GM18868 (cell line): ENCODE measurements around the gene RTP5.

Experiments used
- ATAC-seq: cut with Tn5 transposase; IDR thresholded peaks from one replicate; pipeline ENCODE4 v1.9.1; 2021; ENCODE audit warnings: mild to moderate bottlenecking, moderate library complexity; ENCODE audit not compliant: unreplicated experiment

RTP5 gene

DNA sequence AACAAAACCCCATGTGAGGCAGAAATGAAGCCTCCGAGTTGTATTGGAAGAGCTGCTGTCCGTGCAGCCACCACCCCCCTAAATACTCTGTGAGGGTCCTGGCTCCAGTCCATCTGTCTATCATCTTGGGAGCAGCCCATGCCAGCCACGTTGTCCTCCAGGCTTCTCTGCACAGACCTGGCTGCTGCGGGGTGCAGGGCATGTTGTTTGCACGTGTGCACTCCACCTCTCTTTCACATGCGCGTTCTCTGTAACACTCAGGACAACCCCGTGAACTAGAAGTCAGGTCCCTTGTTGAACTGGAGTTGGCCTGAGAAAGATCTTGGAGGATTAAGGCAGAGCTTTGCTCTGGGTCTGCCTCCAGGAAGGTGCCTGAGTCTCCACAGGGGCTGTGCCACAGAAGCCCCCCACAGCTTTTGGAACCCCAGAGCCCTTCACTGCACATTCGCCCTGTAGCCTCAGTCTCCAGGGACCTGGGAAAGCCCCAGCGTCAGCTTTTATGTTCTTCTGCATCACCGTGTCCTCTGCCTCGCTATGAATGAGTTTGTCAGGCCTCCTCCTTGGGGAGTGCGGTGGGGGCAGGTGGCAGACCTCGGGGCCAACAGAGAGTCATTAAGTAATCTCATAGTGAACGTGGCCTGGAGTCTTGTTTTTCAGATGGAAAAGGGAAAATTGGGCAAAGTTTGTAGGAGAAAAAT lies 16.6 kb downstream of the RTP5 start:
- ATAC-seq: no peak

DNA sequence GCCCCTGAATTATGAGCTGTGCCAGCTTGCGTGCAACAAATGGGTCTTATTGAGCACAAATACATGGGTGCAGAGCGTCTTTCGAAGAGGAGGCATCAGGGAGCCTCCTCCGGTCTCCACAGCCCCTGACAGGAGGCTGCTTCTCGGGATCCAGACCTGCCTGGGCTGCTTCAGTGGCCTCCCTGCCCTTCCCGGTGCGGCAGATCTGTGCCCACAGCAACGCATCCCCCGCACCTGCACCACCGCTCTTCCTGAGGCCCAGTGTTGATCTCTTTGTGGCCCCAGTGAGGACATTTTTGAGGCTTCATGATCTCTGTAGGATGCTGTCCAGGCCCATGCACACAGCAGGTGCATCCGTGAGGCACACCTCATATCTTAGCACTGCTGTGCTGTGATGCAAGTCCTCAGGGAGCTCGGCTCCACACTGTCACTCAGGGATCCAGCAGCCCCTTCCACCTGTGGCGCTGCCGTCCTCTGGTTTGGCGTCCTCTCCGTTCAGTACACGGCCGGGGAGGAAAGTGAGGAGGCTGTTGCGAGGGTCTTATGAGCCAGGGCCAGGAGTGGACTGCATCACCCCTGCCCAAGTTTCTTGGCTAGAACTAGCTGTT lies 17.4 kb downstream of the RTP5 start:
- no peak for ATAC-seq

DNA sequence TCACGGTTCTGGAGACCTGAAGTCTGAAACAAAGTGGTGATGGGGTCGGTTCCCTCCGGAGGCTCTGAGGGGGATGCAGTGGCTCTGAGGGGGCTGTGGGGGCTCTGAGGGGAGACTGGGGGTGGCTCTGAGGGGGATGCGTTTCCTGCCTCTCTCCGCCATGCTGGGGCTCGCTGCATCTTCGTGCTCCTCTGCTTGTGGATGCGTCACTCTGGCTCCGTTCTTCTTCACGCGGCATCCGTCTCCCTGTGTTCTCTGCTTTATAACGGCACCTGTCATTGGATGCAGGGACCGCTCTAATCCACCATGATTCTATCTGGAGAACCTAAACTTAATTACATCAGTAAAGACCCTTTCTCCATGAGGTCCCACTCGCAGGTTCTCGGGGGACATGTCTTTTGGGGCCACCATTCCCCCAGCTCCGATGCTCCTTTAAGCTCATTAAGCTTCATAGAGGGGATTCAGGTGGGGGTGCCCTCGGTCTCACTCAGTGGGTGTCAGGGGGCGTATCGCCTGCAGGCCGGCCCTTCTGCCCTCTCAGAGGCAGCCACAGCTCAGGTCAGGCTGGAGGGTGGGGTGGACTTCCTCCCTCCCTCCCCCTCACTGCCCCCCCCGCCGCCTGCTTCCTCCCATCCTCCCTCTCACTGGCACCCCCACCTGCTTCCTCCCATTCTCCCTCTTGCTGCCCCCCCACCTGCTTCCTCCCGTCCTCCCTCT lies 18.4 kb downstream of the RTP5 start:
- ATAC-seq: no peak

DNA sequence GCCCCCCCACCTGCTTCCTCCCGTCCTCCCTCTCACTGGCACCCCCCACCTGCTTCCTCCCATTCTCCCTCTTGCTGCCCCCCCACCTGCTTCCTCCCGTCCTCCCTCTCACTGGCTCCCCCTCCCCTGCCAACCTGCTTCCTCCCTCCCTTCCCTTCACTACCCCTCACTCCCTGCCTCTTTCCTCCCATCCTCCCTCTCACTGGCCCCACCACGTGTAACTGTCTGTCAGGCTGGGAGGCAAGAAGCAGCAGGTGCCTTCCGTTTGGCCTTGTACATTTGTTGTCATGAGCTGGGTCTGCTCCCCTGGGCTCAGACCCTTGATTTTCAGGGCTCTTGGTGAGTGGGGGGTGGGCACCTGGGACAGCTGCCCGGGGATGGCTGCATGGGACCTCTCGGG lies 19.1 kb downstream of the RTP5 start:
- ATAC-seq: no peak

DNA sequence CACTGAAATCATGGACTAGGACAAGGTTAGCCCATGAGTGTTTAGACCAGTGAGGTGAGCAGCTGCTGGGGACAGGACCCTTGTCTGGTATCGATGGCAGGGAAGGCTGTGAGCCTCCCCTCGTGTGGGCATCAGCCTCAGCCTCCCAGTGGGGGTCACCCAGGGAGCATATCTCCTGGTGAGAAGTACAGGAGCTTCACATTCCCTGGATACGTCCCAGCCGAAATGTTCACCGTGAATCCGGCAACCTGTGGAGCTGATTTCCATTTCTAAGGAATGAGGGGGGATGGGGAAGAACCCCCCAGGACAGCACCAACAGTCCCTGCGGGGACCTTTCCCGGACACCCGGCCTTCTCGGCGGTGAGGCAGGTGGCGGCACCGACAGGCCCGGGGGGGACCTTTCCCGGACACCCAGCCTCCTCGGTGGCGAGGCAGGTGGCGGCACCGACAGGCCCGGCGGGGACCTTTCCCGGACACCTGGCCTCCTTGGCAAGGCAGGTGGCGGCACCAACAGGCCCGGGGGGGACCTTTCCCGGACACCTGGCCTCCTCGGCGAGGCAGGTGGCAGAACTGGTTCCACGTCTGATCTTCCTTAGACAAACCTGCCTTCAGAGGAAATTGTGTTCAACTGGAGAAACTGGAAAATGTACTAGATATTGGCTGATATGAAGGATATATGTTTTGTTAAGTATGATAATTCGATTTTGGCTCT lies 21.2 kb downstream of the RTP5 start:
- no peak for ATAC-seq

DNA sequence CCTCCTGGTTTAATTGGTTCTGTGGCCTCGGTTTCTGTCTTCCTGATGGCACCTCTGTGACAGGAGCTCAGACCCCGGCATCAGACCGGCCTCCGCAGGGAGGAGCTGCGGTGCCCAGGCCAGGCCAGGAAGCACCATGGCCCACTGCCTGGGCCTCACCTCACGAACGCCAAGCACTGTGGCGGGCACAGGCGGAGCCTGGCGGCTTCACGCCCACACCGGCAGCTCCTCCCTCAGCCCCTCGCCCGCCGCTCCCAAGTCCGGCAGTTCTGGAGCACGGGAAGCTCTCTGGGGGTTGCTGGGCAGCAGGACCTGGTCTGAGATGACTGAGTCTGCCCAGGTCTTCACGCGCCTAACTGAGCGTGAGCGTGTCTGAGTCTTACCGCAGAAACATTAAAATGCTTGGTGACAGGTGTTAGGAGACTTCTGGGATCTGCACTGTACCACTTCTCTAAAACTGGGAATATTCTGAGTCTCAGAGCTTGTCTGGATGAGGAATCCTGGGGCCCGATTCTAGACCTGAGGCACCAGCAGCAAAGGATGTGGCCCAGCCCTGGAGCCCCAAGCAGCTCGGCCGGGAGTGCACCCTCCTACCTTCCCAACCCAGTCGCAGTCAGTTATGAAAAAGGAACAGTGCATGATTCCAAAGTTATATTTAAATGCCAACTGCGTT lies 21.9 kb downstream of the RTP5 start:
- no peak for ATAC-seq

DNA sequence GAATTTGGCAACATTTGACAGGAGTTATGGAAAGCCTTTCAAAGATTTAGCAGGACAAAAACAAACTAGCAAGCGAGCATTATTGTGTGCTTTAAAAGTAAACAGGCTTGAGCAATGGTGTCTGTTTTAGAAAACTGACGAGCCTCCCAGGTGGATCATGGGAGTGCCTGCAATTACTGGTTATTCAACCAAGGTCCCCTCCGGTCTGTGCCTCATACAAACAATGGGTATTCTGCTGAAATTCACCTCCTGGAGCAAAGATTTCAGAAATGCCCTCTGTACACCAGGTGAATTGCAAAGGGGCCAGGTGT lies 22.4 kb downstream of the RTP5 start:
- no peak for ATAC-seq

DNA sequence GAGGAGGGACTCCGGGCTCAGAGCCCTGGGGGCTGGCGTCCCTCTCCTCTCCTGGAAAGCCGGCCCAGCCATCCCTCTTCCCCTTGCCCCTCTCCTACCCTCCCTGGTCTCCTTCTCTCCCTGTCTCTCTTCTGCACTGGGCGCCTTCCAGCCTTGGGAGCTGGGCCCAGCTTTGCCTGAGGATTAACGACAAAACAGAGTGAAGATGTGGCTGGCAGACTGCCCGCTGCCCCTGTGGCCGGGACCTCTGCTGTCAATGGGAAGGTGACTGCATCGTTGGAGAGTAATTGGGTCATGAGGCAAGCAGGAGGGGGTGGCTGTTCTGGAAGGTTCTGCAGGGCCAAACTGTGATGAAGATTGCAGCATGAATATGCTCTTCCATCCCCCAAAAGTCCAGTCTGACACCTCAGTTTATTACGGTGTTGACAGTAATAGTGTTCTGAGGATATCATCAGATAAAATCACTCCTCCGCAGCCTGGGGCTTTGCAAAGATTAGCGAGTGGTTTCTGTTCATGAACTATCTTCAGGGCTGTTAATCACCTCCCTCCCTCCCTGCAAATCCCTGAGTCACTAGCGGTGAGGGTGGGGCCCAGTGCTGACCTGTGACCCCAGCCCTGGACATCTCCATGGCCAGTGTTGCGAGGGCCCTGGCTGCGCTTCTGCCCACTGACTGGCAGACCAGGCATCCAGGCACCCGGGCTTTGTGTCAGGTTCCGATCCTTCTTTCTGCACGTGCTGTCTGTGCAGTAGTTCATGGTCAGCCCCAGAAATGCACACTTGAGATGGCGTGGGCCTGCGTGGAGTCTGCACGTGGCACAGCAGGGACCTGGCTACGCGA lies 23.0 kb downstream of the RTP5 start:
- ATAC-seq: no peak

DNA sequence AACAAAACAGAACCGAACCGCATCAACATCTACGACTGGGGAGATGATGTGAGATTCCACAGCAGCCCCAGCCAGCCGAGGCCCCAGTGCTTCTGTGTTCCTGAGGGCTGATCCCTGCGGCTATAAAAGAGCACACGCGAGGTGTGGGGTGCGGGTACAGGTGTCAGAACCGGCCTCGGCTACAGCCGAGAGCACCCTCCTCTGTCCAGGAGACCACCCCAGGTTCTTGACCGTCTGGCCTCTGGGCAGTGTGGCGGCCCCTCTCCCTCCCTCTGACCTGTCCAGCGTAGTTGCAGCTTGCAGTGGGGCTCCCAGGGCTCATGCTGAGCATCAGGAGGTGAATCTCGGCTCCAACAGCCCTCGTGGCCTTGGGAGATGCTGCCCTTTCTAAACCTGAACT lies 23.7 kb downstream of the RTP5 start:
- no peak for ATAC-seq

DNA sequence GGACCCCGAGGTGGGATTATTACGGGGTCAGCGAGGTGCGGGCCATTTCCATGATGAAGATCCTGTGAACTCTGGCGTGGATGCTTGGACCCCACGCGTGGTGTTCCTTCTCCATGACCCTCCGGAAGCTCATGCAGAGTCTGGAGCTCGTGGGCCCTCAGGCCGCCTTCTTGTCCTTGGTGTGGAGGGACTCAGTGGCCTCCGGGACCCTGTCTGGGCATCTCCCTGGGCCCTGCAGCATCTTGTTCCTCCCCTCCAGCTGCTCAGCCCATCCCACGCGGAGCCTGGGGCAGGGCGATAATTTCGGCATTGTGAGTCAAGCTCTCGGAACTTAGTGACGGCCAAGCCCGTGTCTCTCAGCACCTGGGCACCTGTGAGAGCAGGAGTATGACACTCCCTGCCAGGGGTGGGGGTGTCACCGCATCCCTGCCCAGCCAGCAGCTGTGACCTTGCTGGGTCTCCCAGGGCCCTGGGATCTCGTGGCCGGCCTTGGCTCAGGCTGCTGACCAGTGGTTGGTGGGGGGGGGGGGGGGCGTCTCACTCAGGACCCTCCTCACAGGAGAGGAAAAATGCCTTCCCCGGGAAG lies 24.6 kb downstream of the RTP5 start:
- ATAC-seq: no peak

DNA sequence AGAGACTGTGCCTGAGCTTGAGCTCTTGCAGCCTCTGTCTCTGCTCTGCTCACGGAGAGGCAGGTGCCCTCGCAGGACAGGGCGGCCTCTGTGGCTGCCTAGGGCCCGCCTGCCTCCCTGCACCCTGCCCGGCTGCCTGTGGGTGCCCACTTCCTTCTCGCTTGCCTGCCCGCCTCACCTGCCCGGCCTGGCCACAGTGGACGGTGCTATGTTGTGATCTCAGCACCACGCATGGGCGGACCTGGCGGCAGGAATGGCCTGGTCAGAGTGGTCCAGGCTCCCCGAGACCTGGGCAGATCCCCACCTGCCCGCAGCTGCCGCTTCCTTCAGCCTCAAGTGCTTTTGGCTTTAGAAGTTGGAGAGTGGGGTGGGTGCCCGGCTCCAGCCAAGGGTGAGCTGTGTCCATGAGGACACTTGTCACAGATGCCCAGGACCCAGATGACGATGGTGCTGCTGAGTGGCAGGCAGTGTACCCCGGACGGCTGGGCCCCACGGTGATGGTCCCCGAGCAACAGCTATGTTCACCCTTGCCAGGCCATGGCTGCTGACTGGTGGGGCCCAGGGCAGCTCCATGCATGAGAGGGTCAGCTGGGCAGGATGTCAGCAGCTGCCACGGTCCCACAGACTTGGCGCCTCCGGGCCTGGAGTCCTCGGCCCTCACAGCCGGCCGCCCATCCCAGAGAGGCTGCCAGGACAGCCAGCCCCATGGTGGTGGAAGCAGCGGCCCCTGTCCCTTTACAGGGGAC lies 25.3 kb downstream of the RTP5 start:
- no peak for ATAC-seq

DNA sequence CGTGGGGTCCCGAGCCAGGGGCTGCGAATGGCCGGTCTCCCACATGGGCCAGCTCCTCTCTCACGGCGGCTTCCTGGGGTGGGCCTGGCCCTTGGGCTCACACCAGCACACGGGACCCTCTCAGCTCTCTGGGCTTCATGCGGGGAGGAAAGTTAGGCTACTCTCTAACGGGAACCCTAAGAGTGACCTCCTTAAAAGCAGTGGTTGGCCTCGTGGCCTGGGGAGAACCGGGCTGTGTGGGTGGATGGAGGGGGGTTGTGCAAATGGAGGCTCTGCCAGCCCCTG lies 25.8 kb downstream of the RTP5 start:
- ATAC-seq: no peak

DNA sequence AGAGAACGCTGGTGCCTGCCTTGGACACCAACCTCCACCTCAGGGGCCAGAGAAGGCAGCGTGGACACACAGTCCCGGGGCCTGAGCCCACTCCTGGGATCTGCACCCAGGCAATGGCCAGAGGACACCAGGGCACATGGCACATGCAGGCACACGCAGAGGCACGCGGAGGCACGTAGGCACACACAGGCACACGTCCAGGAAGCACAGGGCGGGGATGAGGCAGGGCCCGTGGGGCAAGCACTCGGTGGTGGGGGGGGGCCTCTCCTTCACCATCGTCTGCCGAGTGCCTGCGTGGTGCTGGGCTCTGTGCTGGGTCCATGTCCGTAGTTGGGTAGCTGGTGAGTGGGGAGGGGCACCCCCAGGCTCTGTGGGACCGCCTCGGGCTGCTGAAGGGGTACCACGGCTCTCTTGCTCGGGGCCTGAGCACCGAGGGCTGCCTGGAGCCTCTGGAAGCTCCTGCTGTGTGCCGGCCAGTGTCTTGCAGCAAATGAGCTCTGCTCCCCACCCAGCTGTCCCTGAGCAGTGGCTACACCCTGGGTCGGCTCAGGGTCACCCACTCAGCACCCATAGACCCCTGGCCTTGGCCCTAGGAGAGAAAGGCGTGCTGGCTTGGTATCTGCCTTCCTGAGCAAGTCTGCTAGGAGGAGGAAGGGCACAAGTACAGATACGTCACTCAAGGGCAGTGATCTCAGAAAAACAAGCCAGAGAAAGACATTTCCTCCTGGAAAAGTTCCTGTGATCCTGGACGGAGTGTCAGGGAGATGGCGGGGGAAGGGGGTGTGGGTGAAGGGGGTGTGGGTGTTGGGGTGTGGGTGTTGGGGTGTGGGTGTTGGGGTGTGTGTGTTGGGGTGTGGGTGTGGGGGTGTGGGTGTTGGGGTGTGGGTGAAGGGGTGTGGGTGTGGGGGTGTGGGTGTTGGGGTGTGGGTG lies 26.4 kb downstream of the RTP5 start:
- ATAC-seq: no peak

DNA sequence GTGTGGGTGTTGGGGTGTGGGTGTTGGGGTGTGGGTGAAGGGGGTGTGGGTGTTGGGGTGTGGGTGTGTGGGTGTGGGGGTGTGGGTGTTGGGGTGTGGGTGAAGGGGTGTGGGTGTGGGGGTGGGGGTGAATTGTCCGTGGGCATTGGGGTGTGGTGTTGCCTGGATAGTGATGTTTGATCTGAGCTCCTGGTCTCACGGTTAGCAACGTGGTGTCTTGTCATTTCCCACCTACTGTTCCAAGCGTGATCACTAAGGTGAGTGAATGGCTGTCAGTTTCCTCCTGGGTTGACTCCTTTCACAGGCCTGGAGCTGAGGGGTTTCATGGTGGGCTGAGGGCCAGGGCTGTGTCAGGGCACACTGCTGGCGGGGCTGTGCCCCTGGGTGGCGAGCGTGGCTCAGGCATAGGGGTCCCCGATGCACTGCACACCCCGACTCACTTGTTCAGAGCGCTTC lies 27.2 kb downstream of the RTP5 start:
- no peak for ATAC-seq

DNA sequence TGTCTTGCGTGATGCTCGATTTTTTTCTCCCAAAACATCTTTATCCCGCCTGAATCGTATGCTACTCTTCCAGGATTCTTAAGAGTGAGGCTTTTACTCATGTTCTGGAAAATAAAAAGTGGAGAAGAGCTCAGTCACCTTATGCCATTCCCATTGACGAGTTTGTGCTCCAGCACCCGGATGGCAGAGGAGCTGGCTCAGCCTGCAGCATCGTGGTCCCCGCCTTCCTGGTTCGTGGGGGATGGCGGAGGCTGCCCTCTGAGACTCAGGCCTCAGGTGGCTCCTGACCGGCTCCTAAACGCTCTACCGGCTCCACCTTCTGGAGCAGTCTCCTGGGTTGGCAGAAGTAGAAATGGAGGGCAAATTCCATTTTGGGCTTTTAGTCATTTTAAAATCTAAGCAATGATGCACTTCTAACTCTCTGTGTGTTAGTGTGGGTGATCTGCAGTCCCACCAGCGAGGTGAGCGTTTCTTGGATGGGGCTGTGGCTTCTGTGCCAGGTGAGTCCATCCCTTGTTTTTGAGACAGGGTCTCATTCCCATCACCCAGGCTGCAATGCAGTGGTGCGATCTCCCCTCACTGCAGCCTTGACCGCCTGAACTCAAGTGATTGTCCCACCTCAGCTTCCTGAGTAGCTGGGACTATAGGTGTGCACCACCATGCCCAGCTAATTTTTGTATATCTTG lies 27.8 kb downstream of the RTP5 start:
- ATAC-seq: no peak

DNA sequence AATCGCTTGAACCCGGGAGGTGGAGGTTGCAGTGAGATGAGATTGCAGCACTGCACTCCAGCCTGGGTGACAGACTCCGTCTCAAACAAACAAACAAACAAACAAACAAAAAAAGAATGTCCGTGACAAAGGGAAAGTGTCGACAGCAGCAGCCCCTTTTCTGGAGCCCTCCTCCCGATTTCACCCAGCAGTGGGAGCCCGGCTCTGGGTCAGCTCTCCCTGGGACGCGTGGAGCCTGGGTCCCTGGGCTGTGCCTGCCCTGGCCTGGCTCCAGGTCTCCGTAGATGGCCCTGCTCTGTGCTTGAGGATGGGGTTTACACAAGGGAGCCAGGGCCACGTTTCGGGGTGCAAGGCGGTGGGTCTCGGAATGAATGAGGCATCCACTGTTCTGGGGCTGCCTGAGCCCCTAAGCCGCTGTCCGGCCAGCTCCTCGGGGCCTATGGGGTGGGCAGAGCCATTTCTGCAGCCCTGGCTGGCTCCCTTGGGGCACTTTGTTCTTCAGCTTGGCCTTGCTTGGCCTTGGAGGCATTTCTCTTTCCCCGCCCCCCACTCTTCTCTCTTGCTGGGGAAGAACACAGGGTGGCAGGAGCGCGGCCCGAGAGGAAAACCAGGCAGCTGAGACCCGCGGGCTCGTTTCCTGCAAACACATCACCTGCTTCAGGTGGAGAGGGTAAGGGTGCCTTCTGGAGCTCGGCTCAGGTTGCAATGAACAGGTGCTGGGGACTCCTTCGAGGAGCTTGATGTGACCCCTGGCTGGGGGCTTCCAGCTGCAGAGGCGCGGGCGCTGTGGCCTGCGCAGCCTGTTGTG lies 29.1 kb downstream of the RTP5 start:
- no peak for ATAC-seq
